K562 (cell line): ENCODE measurements around the gene RETSAT. TPM values are rescaled to one million over a fixed set of nuclear protein-coding genes. Genes with fewer than 3 reads are reported as not detected.

Experiments used
- ATAC-seq: fragments of 200-7000 bp; cut with Tn5 transposase; 3 replicates; pipeline ENCODE4 v1.9.1; 2020; ENCODE audit warnings: moderate library complexity
- BruUV-seq: library from RNA; stranded (reverse); fragments of 400-500 nt; replicated peaks from 2 replicates; lab custom pipeline; 2021; lab: Mats Ljungman, UMichigan
- CTCF ChIA-PET: fragments of 300-600 bp; formaldehyde crosslinking; extraction: SDS; loops from one replicate; lab custom pipeline; 2021; ENCODE audit warnings: low intra/inter-chr PET ratio; lab: Yijun Ruan, JAX
- POLR2A ChIA-PET: fragments of 300-600, 350-650 bp; sonication (Branson Sonifier 250); formaldehyde crosslinking; extraction: SDS; loops from one replicate; lab custom pipeline; 2021; ENCODE audit warnings: antibody characterized with exemption, inconsistent platforms; lab: Yijun Ruan, JAX
- DNase-seq, 4 experiments: peaks; one replicate each; pipeline versions ENCODE4 v3.0.0 to v3.0.0-alpha.2; 2011 to 2018; ENCODE audit warnings: low spot score in 3 of 4, mixed read lengths in 3 of 4; ENCODE audit errors: extremely low read depth in 1 of 4
- FAIRE-seq: peaks from 2 replicates; lab custom pipeline; 2011; peaks lifted over from hg19 to GRCh38; lab: Jason Lieb, UNC
- H2AFZ ChIP-seq: 2 replicates; pipeline ENCODE4 v1.6.0; 2011; ENCODE audit warnings: low read depth, low read length, control low read depth, inconsistent platforms
- H3K27ac ChIP-seq: fragments of 200-600 bp; 3 replicates; pipeline ENCODE4 v1.8.0; 2011; ENCODE audit warnings: low read depth, mild to moderate bottlenecking, control low read depth, inconsistent platforms, low read length, moderate library complexity, mixed read lengths; ENCODE audit errors: extremely low read depth
- H3K27me3 ChIP-seq, 2 experiments: fragments of 300-600 bp in 1 of 2; 2 replicates in 1 of 2; 3 replicates in 1 of 2; pipeline versions ENCODE4 v1.6.0 to v1.8.0; 2011; ENCODE audit warnings: inconsistent platforms in 2 of 2, low read length in 2 of 2, mild to moderate bottlenecking in 1 of 2, mixed read lengths in 1 of 2, moderate library complexity in 1 of 2; ENCODE audit not compliant: control insufficient read depth in 2 of 2, insufficient read depth in 2 of 2
- H3K36me3 ChIP-seq: fragments of 300-600 bp; 3 replicates; pipeline ENCODE4 v1.8.0; 2011; ENCODE audit warnings: mild to moderate bottlenecking, low read length, inconsistent platforms; ENCODE audit not compliant: control insufficient read depth, insufficient read depth
- H3K4me1 ChIP-seq, 2 experiments: fragments of 200-600 bp in 1 of 2; replicated peaks in 1 of 2; 2 replicates in 1 of 2; 3 replicates in 1 of 2; pipeline versions ENCODE4 v1.5.1 to v1.8.0; 2011; ENCODE audit warnings: inconsistent platforms in 2 of 2, low read length in 2 of 2, mild to moderate bottlenecking in 1 of 2, mixed read lengths in 1 of 2, moderate library complexity in 1 of 2; ENCODE audit not compliant: control insufficient read depth in 2 of 2, insufficient read depth in 2 of 2
- H3K4me2 ChIP-seq: 2 replicates; pipeline ENCODE4 v1.6.1; 2011; ENCODE audit warnings: low read length, control low read depth, inconsistent platforms, mixed read lengths; ENCODE audit not compliant: insufficient read depth
- H3K4me3 ChIP-seq: fragments of 200-600 bp; sonication (generic), shearing (Covaris generic); 2 replicates; pipeline ENCODE4 v1.5.1; 2016; ENCODE audit warnings: control low read depth, inconsistent platforms
- H3K79me2 ChIP-seq: fragments of 200-600 bp; 3 replicates; pipeline ENCODE4 v1.8.0; 2011; ENCODE audit warnings: low read length, inconsistent platforms; ENCODE audit not compliant: control insufficient read depth, insufficient read depth
- H3K9ac ChIP-seq, 2 experiments: 2 replicates each; pipeline versions ENCODE4 v1.6.0 to v1.6.1; 2011; ENCODE audit warnings: low read depth in 2 of 2, low read length in 2 of 2, control low read depth in 1 of 2, inconsistent platforms in 1 of 2, mild to moderate bottlenecking in 1 of 2, mixed read lengths in 1 of 2; ENCODE audit not compliant: insufficient read depth in 1 of 2
- H3K9me1 ChIP-seq: one replicate; pipeline ENCODE4 v1.6.0; 2011; ENCODE audit warnings: inconsistent platforms, mild to moderate bottlenecking, low read length, moderate library complexity; ENCODE audit not compliant: control insufficient read depth, insufficient read depth
- H3K9me3 ChIP-seq: replicated peaks from 2 replicates; pipeline ENCODE4 v1.5.1; 2011; ENCODE audit warnings: low read depth, low read length, inconsistent platforms; ENCODE audit not compliant: control insufficient read depth, insufficient read depth
- H4K20me1 ChIP-seq: replicated peaks from 2 replicates; pipeline ENCODE4 v1.6.1; 2011; ENCODE audit warnings: low read length, inconsistent platforms, mixed read lengths; ENCODE audit not compliant: control insufficient read depth, insufficient read depth
- CHD1 ChIP-seq: fragments of 200-600 bp; sonication (generic); IDR thresholded peaks from one replicate; pipeline ENCODE4 v1.6.1; 2012; ENCODE audit warnings: mild to moderate bottlenecking, moderate library complexity, low read length, inconsistent platforms
- HNRNPK ChIP-seq: fragments of 200-400 bp; formaldehyde crosslinking; IDR thresholded peaks from one replicate; pipeline ENCODE4 v1.6.1; 2018; ENCODE audit warnings: mild to moderate bottlenecking, low read depth, low read length; ENCODE audit not compliant: poor library complexity, severe bottlenecking
- NCOA6 ChIP-seq: fragments of 450-650 bp; IDR thresholded peaks from 2 replicates; pipeline ENCODE4 v1.6.1; 2017; ENCODE audit warnings: mild to moderate bottlenecking
- SMAD3 ChIP-seq: fragments of 450-650 bp; formaldehyde crosslinking; conservative IDR thresholded peaks from 2 replicates; pipeline ENCODE4 v1.4.0; 2020; ENCODE audit warnings: mild to moderate bottlenecking
- TAL1 ChIP-seq: fragments of 450-650 bp; IDR thresholded peaks from 2 replicates; pipeline ENCODE4 v1.6.1; 2016; ENCODE audit warnings: mild to moderate bottlenecking
- TCF7 ChIP-seq: sonication (generic); IDR thresholded peaks from 2 replicates; pipeline ENCODE4 v1.6.1; 2016; ENCODE audit warnings: antibody characterized with exemption, borderline replicate concordance
- WGBS: fragments of 100-300 bp; shearing (Covaris generic); methylation state at CpG from one replicate; pipeline ENCODE4 v1.1.6; 2016; ENCODE audit warnings: low coverage, mixed read lengths; ENCODE audit not compliant: insufficient coverage; ENCODE audit errors: missing lambda C conversion rate; 5-methylcytosine and 5-hydroxymethylcytosine counted together
- in situ Hi-C: fragments of 300-500 bp; cut with MboI; formaldehyde crosslinking; loops from 4 replicates; pipeline ENCODE4 v1.15.0; 2018; ENCODE audit warnings: inconsistent platforms, mixed read lengths
- intact Hi-C: fragments of 100-400 bp; cut with micrococcal nuclease; formaldehyde crosslinking; loops from 2 replicates; pipeline ENCODE4 v1.14.2; 2022
- polyA plus RNA-seq, 8 experiments: library from polyadenylated mRNA; depleted of rRNA in 4 of 8; stranded (reverse) in 5 of 8; unstranded in 3 of 8; fragments of >200 nt; fragmentation: Nextera tagmentation in 2 of 8; fragmentation: Illumina TruSeq in 1 of 8; extraction: Ambion mirVana in 2 of 8; extraction: Trizol in 1 of 8; gene quantifications; 2 replicates each; pipeline versions ENCODE4 v1.2.1 to v1.2.3, GENCODE V29; 2011 to 2014; ENCODE audit warnings: inconsistent platforms in 1 of 8, missing spikeins in 1 of 8
- total RNA-seq, 7 experiments: library from RNA; depleted of rRNA in 6 of 7; stranded (reverse); fragments of >200 nt in 6 of 7; fragmentation: Illumina TruSeq in 2 of 7; extraction: Trizol in 2 of 7; gene quantifications; 2 replicates each; pipeline versions ENCODE4 v1.2.1 to v1.2.3, GENCODE V29; 2011 to 2021; ENCODE audit warnings: low replicate concordance in 1 of 7
- TF ChIP-seq, protein P1 (sequence below), 2 experiments: fragments of 450-650 bp in 1 of 2; sonication (generic) in 1 of 2; formaldehyde crosslinking in 1 of 2; IDR thresholded peaks in 1 of 2; conservative IDR thresholded peaks in 1 of 2; 2 replicates each; pipeline versions ENCODE4 v1.6.1 to v1.8.1; 2016 to 2023; ENCODE audit warnings: mild to moderate bottlenecking in 2 of 2, moderate library complexity in 2 of 2, inconsistent platforms in 1 of 2, missing genetic modification reagents in 1 of 2
- TF ChIP-seq, protein P2 (sequence below), 2 experiments: fragments of 200-800 bp in 1 of 2; sonication (Bioruptor generic) in 1 of 2; sonication (generic) in 1 of 2; formaldehyde crosslinking in 1 of 2; IDR thresholded peaks in 1 of 2; conservative IDR thresholded peaks in 1 of 2; 2 replicates each; pipeline versions ENCODE4 v1.5.0 to v1.6.1; 2016 to 2020; ENCODE audit warnings: missing compliant biosample characterization in 1 of 2, missing genetic modification characterization in 1 of 2, missing genetic modification reagents in 1 of 2

The RETSAT gene
- total and polyA plus RNA-seq, 9 of the 15 experiments (the other 6 are each of a cell fraction or from before 2014, with no cell fraction given) = 1.9 to 21.6 (median 16.5) TPM

DNA sequence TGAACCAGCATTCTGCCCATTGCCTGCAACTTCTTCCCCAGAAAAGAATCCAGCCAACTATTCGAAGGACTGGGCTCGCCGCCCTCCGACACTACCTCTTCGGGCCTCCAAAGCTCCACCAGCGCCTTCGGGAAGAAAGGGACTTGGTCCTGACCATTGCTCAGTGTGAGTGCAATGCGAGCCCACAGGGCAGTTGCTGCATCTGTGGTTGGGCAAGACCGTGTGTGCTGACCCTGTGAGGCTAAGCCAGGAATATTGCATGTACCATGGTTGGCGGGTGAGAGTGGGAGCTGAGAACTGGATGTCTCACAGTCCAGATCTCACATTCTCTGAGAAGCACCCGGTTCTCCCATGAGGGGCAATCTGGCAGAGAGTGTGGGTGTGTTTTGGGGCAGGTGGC lies 16.7 kb upstream of the RETSAT start (continued):
- TF ChIP-seq, protein P1, sequence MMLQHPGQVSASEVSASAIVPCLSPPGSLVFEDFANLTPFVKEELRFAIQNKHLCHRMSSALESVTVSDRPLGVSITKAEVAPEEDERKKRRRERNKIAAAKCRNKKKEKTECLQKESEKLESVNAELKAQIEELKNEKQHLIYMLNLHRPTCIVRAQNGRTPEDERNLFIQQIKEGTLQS (IDR thresholded peaks at IDR 0.05) = no peak
- TF ChIP-seq, protein P1 (CRISPR knock-in tag; conservative IDR thresholded peaks at IDR 0.05) = no peak
- TF ChIP-seq, protein P2, sequence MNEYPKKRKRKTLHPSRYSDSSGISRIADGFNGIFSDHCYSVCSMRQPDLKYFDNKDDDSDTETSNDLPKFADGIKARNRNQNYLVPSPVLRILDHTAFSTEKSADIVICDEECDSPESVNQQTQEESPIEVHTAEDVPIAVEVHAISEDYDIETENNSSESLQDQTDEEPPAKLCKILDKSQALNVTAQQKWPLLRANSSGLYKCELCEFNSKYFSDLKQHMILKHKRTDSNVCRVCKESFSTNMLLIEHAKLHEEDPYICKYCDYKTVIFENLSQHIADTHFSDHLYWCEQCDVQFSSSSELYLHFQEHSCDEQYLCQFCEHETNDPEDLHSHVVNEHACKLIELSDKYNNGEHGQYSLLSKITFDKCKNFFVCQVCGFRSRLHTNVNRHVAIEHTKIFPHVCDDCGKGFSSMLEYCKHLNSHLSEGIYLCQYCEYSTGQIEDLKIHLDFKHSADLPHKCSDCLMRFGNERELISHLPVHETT (CRISPR knock-in tag; conservative IDR thresholded peaks at IDR 0.05 in 1 of 2, IDR thresholded peaks at IDR 0.05 in 1 of 2) = no peak
- TF ChIP-seq HNRNPK = no peak
- TF ChIP-seq SMAD3 (CRISPR knock-in tag) = no peak
- no peak for TF ChIP-seq CHD1
- TF ChIP-seq NCOA6 = no peak

DNA sequence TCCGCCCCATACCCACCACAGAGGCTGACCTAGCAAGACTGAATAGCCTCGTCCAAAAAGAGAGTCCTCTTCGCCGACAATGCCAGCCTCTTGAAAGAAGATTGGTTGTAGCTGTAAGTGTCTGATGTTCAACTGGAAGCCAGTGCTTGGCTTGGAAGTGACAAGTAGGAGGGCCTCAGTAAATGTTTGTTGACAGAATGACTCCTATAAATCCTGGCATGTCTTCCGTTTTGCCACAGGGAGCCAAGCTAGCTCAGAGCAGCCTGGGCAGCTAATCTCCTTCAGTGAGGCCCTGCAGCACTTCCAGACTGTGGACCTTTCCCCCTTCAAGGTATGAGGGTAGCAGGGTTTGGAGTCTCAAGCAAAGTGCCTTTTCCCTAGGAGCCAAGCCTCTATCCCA lies 15.2 kb upstream of the RETSAT start:
- no peaks in the 10 kb centered on the region for H4K20me1 ChIP-seq
- ChIA-PET POLR2A (interaction anchor here (1.1 to 2.6 kb wide), 4 partner anchors 15 to 179 kb away, joined by 4 to 17 read pairs (median 6); partner anchors contain the start of genes ELMOD3, MAT2A and RETSAT), CTCF (no interaction called here)
- H3K4me1 ChIP-seq = no peaks in the 10 kb centered on the region
- H3K79me2 ChIP-seq = no peaks in the 10 kb centered on the region
- TF ChIP-seq TAL1 = no peak
- no peak for TF ChIP-seq TCF7
- no peak overlapping the region for H3K9ac ChIP-seq
- no peak overlapping the region for H3K27ac ChIP-seq
- no peak overlapping the region for H3K4me2 ChIP-seq
- BruUV-seq = no TSS peak
- in situ Hi-C loops = no loop called here
- H3K4me3 ChIP-seq = no peak overlapping the region
- FAIRE-seq = no peak
- ATAC-seq = no peak
- no peaks in the 10 kb centered on the region for H3K27me3 ChIP-seq
- no peaks in the 10 kb centered on the region for H3K9me3 ChIP-seq
- H3K9me1 ChIP-seq = peaks cover 2% of the 10 kb centered on the region
- WGBS = 65% methylated on average over 5 of the region's 5 CpGs
- no peak for DNase-seq
- no peak overlapping the region for H2AFZ ChIP-seq
- intact Hi-C loops = no loop called here
- no peaks in the 10 kb centered on the region for H3K36me3 ChIP-seq
